Thyroid gland (tissue), 4 donors: Measurements from ENCODE around the gene AK9.

ENCODE experiments used
- CTCF ChIP-seq, 6 experiments: fragments of 200-600 bp in 3 of 6; fragments of 450-650 bp in 3 of 6; sonication (generic) in 3 of 6; IDR thresholded peaks; one replicate each; pipeline ENCODE4 v1.5.1; 2016 to 2019; ENCODE audit warnings: antibody characterized with exemption in 6 of 6, mild to moderate bottlenecking in 2 of 6, inconsistent platforms in 1 of 6, moderate library complexity in 1 of 6
- POLR2A ChIP-seq, 2 donors: fragments of 450-650 bp; IDR thresholded peaks; one replicate each; pipeline ENCODE4 v1.6.1; 2017; ENCODE audit warnings: antibody characterized with exemption in 2 of 2, mild to moderate bottlenecking in 2 of 2, moderate library complexity in 1 of 2

GRCh38 chr6:109516929-109517328 lies 174.1 kb downstream of the AK9 start:
- no peak for TF ChIP-seq CTCF (IDR thresholded peaks at IDR 0.05)
- TF ChIP-seq POLR2A (IDR thresholded peaks at IDR 0.05): no peak
